Measurements from ENCODE around the gene ATP5PF.

DNA sequence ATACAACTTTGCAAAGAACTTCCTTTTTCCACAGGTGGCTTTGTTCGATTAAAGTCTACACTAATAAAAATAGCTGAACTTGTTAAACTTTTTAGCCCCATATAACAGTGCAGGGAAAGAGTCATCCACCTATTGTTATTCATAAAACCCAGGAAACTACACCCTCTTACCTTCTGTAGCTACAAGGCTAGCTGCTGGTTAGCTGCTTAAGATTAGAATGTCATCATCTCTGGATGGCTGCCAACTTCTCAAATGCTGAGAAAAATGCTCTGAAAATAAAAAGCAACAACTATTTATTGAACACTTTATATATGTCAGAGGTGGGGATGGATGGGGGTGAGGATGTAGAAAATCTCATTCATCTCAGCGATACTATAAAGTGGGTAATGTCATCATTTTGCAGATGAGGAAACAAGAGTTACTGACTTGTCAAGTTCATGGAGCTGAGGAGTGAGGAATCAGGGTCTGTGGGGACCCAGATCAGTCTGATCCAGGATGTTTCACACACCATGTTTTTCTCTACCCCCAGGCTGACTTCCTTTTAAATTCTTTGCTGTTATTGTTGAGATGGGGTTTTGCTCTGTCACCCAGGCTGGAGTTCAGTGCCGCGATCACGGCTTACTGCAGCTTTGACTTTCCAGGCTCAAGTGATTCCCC is 17.1 kb downstream of the ATP5PF start:
- no peak for TF ChIP-seq CHD2 (IDR thresholded peaks at IDR 0.05; ENCODE audit: borderline replicate concordance, low read depth, low read length)
- TF ChIP-seq EP300 (IDR thresholded peaks at IDR 0.05; ENCODE audit: borderline replicate concordance in 1 of 2, control insufficient read depth in 1 of 2, low read depth in 2 of 2, low read length in 2 of 2) = no peak
- TF ChIP-seq ZBED1 (IDR thresholded peaks at IDR 0.05; ENCODE audit: borderline replicate concordance) = no peak
- TF ChIP-seq, protein P1, sequence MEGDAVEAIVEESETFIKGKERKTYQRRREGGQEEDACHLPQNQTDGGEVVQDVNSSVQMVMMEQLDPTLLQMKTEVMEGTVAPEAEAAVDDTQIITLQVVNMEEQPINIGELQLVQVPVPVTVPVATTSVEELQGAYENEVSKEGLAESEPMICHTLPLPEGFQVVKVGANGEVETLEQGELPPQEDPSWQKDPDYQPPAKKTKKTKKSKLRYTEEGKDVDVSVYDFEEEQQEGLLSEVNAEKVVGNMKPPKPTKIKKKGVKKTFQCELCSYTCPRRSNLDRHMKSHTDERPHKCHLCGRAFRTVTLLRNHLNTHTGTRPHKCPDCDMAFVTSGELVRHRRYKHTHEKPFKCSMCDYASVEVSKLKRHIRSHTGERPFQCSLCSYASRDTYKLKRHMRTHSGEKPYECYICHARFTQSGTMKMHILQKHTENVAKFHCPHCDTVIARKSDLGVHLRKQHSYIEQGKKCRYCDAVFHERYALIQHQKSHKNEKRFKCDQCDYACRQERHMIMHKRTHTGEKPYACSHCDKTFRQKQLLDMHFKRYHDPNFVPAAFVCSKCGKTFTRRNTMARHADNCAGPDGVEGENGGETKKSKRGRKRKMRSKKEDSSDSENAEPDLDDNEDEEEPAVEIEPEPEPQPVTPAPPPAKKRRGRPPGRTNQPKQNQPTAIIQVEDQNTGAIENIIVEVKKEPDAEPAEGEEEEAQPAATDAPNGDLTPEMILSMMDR (IDR thresholded peaks at IDR 0.05 in 2 of 3, conservative IDR thresholded peaks at IDR 0.05 in 1 of 3; ENCODE audit: control insufficient read depth in 2 of 3, extremely low read depth in 1 of 3, insufficient read depth in 1 of 3, low read depth in 3 of 3, low read length in 3 of 3) = no peak
- TF ChIP-seq POLR2A (IDR thresholded peaks at IDR 0.05; ENCODE audit: low read depth, low read length) = no peak
- TF ChIP-seq TCF7 (IDR thresholded peaks at IDR 0.05; ENCODE audit: borderline replicate concordance) = no peak
- TF ChIP-seq BRCA1 (IDR thresholded peaks at IDR 0.05; ENCODE audit: low read depth, low read length) = no peak
- TF ChIP-seq SUZ12 (IDR thresholded peaks at IDR 0.05; ENCODE audit: unreplicated experiment) = no peak
- TF ChIP-seq, protein P2, sequence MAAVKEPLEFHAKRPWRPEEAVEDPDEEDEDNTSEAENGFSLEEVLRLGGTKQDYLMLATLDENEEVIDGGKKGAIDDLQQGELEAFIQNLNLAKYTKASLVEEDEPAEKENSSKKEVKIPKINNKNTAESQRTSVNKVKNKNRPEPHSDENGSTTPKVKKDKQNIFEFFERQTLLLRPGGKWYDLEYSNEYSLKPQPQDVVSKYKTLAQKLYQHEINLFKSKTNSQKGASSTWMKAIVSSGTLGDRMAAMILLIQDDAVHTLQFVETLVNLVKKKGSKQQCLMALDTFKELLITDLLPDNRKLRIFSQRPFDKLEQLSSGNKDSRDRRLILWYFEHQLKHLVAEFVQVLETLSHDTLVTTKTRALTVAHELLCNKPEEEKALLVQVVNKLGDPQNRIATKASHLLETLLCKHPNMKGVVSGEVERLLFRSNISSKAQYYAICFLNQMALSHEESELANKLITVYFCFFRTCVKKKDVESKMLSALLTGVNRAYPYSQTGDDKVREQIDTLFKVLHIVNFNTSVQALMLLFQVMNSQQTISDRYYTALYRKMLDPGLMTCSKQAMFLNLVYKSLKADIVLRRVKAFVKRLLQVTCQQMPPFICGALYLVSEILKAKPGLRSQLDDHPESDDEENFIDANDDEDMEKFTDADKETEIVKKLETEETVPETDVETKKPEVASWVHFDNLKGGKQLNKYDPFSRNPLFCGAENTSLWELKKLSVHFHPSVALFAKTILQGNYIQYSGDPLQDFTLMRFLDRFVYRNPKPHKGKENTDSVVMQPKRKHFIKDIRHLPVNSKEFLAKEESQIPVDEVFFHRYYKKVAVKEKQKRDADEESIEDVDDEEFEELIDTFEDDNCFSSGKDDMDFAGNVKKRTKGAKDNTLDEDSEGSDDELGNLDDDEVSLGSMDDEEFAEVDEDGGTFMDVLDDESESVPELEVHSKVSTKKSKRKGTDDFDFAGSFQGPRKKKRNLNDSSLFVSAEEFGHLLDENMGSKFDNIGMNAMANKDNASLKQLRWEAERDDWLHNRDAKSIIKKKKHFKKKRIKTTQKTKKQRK (IDR thresholded peaks at IDR 0.05; ENCODE audit: low read depth, low read length) = no peak
